ENCODE measurements around the gene DGKB.

- TF ChIP-seq POLR2AphosphoS5 (IDR thresholded peaks at IDR 0.05; ENCODE audit: low read depth, low read length) (no peak), POLR2A (IDR thresholded peaks at IDR 0.05; ENCODE audit: low read depth, low read length) (no peak), TAF1 (IDR thresholded peaks at IDR 0.05; ENCODE audit: low read depth, low read length) (no peak), SPI1 (IDR thresholded peaks at IDR 0.05; ENCODE audit: low read depth, low read length) (no peak), PAX5 (IDR thresholded peaks at IDR 0.05; ENCODE audit: insufficient read depth, low read length, severe bottlenecking) (no peak), POU2F2 (IDR thresholded peaks at IDR 0.05; ENCODE audit: low read depth, low read length) (no peak)
Observed at GRCh38 chr7:14503623-14504022, 398.9 kb downstream of the DGKB start.
